DMS 273 treated with DMSO at 0.1 percent for 48 hours (cell line): ENCODE results near the gene TIFAB.

Source experiments
- DNase-seq: peaks from one replicate; lab custom pipeline; 2025; lab: John Stamatoyannopoulos, UW

TIFAB gene

GRCh38 chr5:135442431-135443160 lies 9.6 kb downstream of the TIFAB start:
- DNase-seq, result no peak

GRCh38 chr5:135441919-135442318 lies 10.2 kb downstream of the TIFAB start:
- DNase-seq, result no peak

- DNase-seq, result no peak
Measured at GRCh38 chr5:135441350-135441831, 10.8 kb downstream of the TIFAB start.

- DNase-seq, result no peak
Measured at GRCh38 chr5:135440916-135441315, 11.2 kb downstream of the TIFAB start.

GRCh38 chr5:135439231-135440205 lies 12.6 kb downstream of the TIFAB start:
- DNase-seq, result no peak

- no peak for DNase-seq
Measured at GRCh38 chr5:135438636-135439221, 13.4 kb downstream of the TIFAB start.

- DNase-seq, result peak; percentile 95
Measured at GRCh38 chr5:135437796-135438560, 14.2 kb downstream of the TIFAB start.

GRCh38 chr5:135437422-135437795 lies 14.7 kb downstream of the TIFAB start:
- DNase-seq, result no peak

- DNase-seq, result no peak
Measured at GRCh38 chr5:135436951-135437418, 15.2 kb downstream of the TIFAB start.

- DNase-seq, result no peak
Measured at GRCh38 chr5:135435467-135436330, 16.5 kb downstream of the TIFAB start.

- DNase-seq, result no peak
Measured at GRCh38 chr5:135434591-135435466, 17.3 kb downstream of the TIFAB start.

- DNase-seq, result no peak
Measured at GRCh38 chr5:135433681-135434426, 18.3 kb downstream of the TIFAB start.

GRCh38 chr5:135432113-135432512 lies 20.0 kb downstream of the TIFAB start:
- DNase-seq, result no peak

- DNase-seq, result no peak
Measured at GRCh38 chr5:135430135-135430437, 22.1 kb downstream of the TIFAB start.

GRCh38 chr5:135429301-135430134 lies 22.6 kb downstream of the TIFAB start:
- DNase-seq, result no peak

GRCh38 chr5:135428586-135428985 lies 23.6 kb downstream of the TIFAB start:
- DNase-seq, result no peak

- peak; percentile 50 for DNase-seq
Measured at GRCh38 chr5:135426102-135427082, 25.8 kb downstream of the TIFAB start.
